Lower lobe of right lung (tissue), 2 donors: ENCODE results near the gene CYP24A1. TPM values are rescaled to one million over a fixed set of nuclear protein-coding genes. Genes with fewer than 3 reads are reported as not detected.

Experiments used
- ATAC-seq, 2 donors: fragments of 200-7000 bp; cut with Tn5 transposase; one replicate each; pipeline ENCODE4 v1.9.1; 2020 to 2022; ENCODE audit warnings: mild to moderate bottlenecking in 2 of 2, moderate library complexity in 2 of 2
- DNase-seq: peaks from one replicate; pipeline ENCODE4 v3.0.0-alpha.2; 2020
- H3K27ac ChIP-seq: fragments of 200-600 bp; one replicate; pipeline ENCODE4 v1.8.0; 2022
- H3K27me3 ChIP-seq: fragments of 200-600 bp; one replicate; pipeline ENCODE4 v1.8.0; 2022; ENCODE audit warnings: low read depth
- H3K36me3 ChIP-seq: fragments of 200-600 bp; one replicate; pipeline ENCODE4 v1.8.0; 2022; ENCODE audit warnings: mild to moderate bottlenecking
- H3K4me1 ChIP-seq: fragments of 200-600 bp; one replicate; pipeline ENCODE4 v1.8.0; 2022
- H3K4me3 ChIP-seq: fragments of 200-600 bp; one replicate; pipeline ENCODE4 v1.8.0; 2022; ENCODE audit warnings: mild to moderate bottlenecking
- H3K9me3 ChIP-seq: fragments of 200-600 bp; one replicate; pipeline ENCODE4 v1.8.0; 2022
- CTCF ChIP-seq: fragments of 200-600 bp; IDR thresholded peaks from one replicate; pipeline ENCODE4 v1.8.0; 2022; ENCODE audit warnings: antibody characterized with exemption, mild to moderate bottlenecking
- intact Hi-C: fragments of 100-400 bp; cut with DNase I; formaldehyde crosslinking; loops from one replicate; pipeline ENCODE4 v1.11.0; 2022
- total RNA-seq: library from RNA; stranded (reverse); fragmentation: NEBNext Ultra II Directional; extraction: Animal tissue kit (Norgen Biotek cat#: 25700); gene quantifications from one replicate; pipeline ENCODE4 v1.2.1, GENCODE V29; 2021
- donor health status: DM: no; HTN: yes; CAD: no; lungs with severe emphysema.

CYP24A1 gene
- total RNA-seq, 1 donor from 2014 or later, result 0.21 TPM

DNA sequence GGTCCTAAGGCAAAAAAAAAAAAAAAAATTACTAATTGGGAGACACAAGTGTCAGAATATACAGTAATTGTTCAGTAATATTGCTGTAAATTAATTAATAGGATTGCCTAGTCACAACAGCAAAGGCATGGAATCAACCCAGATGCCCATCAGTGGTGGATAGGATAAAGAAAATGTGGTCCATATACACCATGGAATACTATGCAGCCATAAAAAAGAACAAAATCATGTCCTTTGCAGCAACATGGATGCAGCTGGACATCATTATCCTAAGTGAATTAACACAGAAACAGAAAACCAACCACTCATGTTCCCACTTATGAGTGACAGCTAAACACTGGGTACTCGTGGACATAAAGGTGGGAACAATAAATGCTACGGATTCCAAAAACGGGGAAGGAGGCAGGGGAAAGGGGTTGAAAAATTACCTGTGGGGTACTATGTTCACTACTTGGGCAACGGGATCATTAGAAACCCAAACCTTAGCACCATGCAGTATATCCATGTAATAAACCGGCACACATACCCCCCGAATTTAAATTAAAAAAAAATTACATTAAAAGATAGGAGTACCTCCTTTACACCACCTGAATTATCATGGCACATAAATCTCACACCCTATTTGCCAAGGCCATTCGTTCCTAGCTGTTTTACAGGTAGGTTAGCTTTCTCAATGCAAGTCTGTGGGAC lies 33.4 kb upstream of the CYP24A1 start:
- DNase-seq (no peak), ATAC-seq (no peak)
- Histone ChIP-seq H3K9me3 (no peaks in the 10 kb centered on the region), H3K4me1 (peaks cover 18% of the 10 kb centered on the region), H3K27me3 (no peaks in the 10 kb centered on the region), H3K4me3 (peak overlapping the region; percentile 99), H3K36me3 (no peaks in the 10 kb centered on the region), H3K27ac (peak overlapping the region; percentile 99)
- intact Hi-C loops, result no loop called here
- no peak for TF ChIP-seq CTCF

DNA sequence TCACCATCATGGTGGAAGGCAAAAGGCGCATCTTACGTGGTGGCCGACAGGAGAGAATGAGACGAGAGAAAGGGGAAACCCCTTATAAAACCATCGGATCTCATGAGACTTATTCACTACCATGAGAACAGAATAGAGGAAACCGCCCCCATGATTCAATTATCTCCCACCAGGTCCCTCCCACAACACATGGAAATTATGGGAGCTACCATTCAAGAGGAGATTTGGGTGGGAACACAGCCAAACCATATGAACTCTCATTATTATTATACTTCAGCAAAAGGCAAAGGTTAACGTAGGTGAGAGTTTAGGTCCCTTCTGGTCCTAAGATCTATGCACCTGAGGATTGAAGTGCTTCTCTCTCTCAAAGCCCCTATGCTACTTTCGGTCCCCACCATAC lies 31.7 kb upstream of the CYP24A1 start:
- no peak for TF ChIP-seq CTCF
- intact Hi-C loops, result no loop called here
- no peaks in the 10 kb centered on the region for H3K36me3 ChIP-seq
- no peak for DNase-seq
- no peaks in the 10 kb centered on the region for H3K27me3 ChIP-seq
- no peaks in the 10 kb centered on the region for H3K9me3 ChIP-seq
- H3K27ac ChIP-seq, result no peak overlapping the region
- peaks cover 18% of the 10 kb centered on the region for H3K4me1 ChIP-seq
- ATAC-seq, result no peak
- no peak overlapping the region for H3K4me3 ChIP-seq

DNA sequence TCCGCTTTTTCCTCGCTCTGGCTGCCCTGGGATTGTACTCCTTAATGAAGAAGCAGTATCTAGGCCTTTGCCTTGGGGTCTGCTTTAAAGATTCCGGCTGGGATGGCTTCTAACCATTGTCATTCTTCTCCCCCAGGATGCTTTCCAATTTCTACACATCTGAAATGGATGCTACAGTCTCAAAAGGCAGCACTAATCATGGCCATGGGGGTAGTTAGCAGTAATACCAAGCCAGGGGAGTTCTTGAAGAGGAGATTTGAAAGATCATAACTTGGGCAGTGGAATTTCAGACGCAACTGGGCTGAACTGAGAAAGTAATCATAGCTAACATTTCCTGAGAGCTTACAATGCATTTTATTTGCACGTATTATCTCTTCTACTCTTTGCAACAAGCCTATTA lies 30.7 kb upstream of the CYP24A1 start:
- TF ChIP-seq CTCF, result no peak
- Histone ChIP-seq H3K36me3 (no peaks in the 10 kb centered on the region), H3K4me3 (no peak overlapping the region), H3K27me3 (no peaks in the 10 kb centered on the region), H3K27ac (no peak overlapping the region), H3K9me3 (no peaks in the 10 kb centered on the region), H3K4me1 (peaks cover 10% of the 10 kb centered on the region)
- DNase-seq (no peak), ATAC-seq (no peak)
- intact Hi-C loops, result no loop called here

DNA sequence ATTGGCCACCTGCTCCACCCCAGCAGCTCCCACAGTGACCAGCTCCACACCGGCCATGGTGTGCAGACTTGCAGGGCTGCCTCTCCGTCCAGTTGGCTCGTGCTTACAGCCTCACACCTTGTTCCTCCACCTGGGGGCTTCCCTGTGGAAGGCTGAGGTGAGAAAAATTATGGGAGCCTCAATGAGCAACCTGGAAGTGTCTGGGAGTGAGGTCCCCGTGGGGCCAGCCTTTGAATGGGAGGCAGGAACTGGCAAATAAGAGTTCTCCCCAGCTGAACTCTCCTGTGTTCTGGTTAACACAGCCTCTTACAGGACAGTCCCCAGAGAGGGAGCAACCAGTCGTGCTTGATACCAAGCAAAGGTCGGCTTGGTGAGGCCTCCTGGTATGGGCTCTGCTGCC lies 30.3 kb upstream of the CYP24A1 start:
- intact Hi-C loops, result no loop called here
- Histone ChIP-seq H3K27me3 (no peaks in the 10 kb centered on the region), H3K4me3 (no peak overlapping the region), H3K27ac (no peak overlapping the region), H3K36me3 (no peaks in the 10 kb centered on the region), H3K4me1 (peaks cover 6% of the 10 kb centered on the region), H3K9me3 (no peaks in the 10 kb centered on the region)
- ATAC-seq (no peak), DNase-seq (no peak)
- TF ChIP-seq CTCF, result no peak

GRCh38 chr20:54203281-54203680 lies 29.5 kb upstream of the CYP24A1 start:
- TF ChIP-seq CTCF, result no peak
- Histone ChIP-seq H3K4me3 (no peak overlapping the region), H3K9me3 (no peaks in the 10 kb centered on the region), H3K27ac (no peak overlapping the region), H3K4me1 (no peaks in the 10 kb centered on the region), H3K27me3 (no peaks in the 10 kb centered on the region), H3K36me3 (no peaks in the 10 kb centered on the region)
- ATAC-seq (no peak), DNase-seq (no peak)
- intact Hi-C loops, result no loop called here
